NB4 (cell line): ENCODE measurements around the gene DUOXA2.

ENCODE experiments used
- DNase-seq: peaks from one replicate; pipeline ENCODE4 v3.0.0; 2010; ENCODE audit warnings: low read depth
- H3K4me3 ChIP-seq: one replicate; pipeline ENCODE4 v1.5.1; 2011; ENCODE audit warnings: mild to moderate bottlenecking, low read depth, low read length, moderate library complexity
- MYC ChIP-seq: IDR thresholded peaks from 2 replicates; pipeline ENCODE4 v1.6.1; 2011; ENCODE audit warnings: low read depth, low read length
- POLR2A ChIP-seq: IDR thresholded peaks from 2 replicates; pipeline ENCODE4 v1.6.1; 2011; ENCODE audit warnings: mild to moderate bottlenecking; ENCODE audit not compliant: insufficient read length; ENCODE audit errors: extremely low read depth
- TF ChIP-seq, protein P1 (sequence below): IDR thresholded peaks from one replicate; pipeline ENCODE4 v1.5.1; 2012; ENCODE audit warnings: low read depth, low read length
- TF ChIP-seq, protein P2 (sequence below): IDR thresholded peaks from 2 replicates; pipeline ENCODE4 v1.6.1; 2011; ENCODE audit warnings: low read depth, low read length

The DUOXA2 gene

DNA sequence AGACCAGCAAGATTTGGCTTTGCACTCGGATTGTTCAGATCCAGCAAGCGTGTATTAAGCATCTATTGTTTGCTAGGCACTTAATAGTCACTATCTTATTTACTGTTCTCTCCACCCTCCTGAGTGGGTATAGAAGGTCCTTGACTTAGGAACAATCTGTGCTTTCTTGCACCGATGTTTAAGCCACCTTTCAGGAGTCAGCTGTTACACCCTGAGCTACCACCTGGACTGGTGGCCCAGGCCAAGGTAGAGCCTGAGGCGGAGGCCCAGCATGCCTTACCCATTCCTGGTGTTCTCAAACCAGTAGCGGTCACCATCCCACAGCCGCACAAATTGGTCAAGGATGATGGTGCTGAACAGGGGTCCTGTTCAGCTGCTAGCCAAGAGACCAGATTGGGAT lies 25.6 kb downstream of the DUOXA2 start:
- no peak for DNase-seq
- H3K4me3 ChIP-seq: no peak overlapping the region
- no peak for TF ChIP-seq MYC
- TF ChIP-seq, protein P1, sequence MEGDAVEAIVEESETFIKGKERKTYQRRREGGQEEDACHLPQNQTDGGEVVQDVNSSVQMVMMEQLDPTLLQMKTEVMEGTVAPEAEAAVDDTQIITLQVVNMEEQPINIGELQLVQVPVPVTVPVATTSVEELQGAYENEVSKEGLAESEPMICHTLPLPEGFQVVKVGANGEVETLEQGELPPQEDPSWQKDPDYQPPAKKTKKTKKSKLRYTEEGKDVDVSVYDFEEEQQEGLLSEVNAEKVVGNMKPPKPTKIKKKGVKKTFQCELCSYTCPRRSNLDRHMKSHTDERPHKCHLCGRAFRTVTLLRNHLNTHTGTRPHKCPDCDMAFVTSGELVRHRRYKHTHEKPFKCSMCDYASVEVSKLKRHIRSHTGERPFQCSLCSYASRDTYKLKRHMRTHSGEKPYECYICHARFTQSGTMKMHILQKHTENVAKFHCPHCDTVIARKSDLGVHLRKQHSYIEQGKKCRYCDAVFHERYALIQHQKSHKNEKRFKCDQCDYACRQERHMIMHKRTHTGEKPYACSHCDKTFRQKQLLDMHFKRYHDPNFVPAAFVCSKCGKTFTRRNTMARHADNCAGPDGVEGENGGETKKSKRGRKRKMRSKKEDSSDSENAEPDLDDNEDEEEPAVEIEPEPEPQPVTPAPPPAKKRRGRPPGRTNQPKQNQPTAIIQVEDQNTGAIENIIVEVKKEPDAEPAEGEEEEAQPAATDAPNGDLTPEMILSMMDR: no peak
- TF ChIP-seq POLR2A: no peak
- TF ChIP-seq, protein P2, sequence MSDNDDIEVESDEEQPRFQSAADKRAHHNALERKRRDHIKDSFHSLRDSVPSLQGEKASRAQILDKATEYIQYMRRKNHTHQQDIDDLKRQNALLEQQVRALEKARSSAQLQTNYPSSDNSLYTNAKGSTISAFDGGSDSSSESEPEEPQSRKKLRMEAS: no peak

DNA sequence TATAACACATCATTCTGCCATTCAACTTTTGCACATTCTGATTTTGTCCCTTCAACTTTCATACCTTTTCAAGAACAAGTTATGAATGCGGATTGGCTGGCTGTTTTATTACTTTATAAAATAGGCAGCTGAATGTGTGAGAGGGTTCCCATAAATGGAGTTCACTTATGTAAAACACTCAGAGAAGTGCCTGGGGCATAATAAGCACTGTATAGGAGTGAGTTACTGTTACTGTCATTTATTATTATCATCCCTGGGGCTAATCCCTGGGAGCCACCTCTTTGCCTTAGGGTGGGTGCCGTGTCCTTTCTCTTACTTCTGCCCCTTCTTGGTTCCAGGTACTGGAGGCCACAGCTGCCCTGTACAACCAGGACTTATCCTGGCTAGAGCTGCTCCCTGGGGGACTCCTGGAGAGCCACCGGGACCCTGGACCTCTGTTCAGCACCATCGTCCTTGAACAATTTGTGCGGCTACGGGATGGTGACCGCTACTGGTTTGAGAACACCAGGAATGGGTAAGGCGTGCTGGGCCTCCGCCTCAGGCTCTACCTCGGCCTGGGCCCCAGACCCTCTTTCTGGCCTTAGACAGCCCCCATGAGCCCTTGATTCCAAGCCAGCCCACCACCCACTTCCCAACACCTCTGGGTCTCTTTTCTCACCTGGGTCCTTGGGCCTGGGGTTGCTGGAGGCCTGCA lies 26.6 kb downstream of the DUOXA2 start:
- TF ChIP-seq, protein P1: no peak
- TF ChIP-seq MYC (no peak), POLR2A (no peak)
- TF ChIP-seq, protein P2: no peak
- no peak for DNase-seq
- H3K4me3 ChIP-seq: no peak overlapping the region

DNA sequence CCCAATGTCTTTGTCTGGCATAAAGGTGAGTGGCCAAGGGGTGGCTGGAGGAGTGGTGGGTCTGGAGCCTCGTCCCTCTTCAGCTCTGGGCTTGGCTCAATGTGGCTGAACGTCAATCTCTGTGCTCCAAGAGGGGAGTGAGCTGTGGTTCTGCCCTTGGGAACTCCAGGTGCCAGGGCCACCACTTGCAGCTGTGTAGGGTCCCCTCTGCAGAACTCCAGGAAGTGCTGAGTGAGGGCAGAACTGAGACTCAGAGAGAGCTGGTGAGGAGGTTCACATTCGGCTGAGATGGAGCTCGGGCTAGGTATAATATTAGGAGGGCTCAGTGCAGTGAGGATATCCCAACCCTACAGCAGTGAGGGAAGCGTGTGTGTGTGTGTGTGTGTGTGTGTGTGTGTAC lies 27.3 kb downstream of the DUOXA2 start:
- DNase-seq: no peak
- no peak overlapping the region for H3K4me3 ChIP-seq
- TF ChIP-seq MYC: no peak
- no peak for TF ChIP-seq POLR2A
- TF ChIP-seq, protein P1: no peak
- TF ChIP-seq, protein P2: no peak

DNA sequence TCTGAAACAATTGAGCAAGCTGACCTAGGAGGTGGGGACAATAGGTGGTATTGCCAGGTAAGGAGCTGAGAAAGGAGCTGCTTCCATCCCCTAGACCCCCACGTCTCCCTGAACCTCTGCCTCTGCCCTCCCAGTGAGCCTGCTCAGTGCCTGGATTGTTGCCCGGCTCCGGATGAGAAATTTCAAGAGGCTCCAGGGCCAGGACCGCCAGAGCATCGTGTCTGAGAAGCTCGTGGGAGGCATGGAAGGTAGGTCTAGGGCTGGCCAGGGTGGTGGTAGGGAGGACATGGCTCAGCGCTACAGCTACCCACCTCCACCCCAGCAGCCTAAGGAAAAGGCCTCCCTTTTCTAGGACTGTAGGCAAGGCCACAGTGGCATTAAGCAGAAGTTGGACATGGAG lies 28.9 kb downstream of the DUOXA2 start:
- no peak for TF ChIP-seq POLR2A
- TF ChIP-seq, protein P1: no peak
- TF ChIP-seq MYC: no peak
- TF ChIP-seq, protein P2: no peak
- H3K4me3 ChIP-seq: no peak overlapping the region
- no peak for DNase-seq

DNA sequence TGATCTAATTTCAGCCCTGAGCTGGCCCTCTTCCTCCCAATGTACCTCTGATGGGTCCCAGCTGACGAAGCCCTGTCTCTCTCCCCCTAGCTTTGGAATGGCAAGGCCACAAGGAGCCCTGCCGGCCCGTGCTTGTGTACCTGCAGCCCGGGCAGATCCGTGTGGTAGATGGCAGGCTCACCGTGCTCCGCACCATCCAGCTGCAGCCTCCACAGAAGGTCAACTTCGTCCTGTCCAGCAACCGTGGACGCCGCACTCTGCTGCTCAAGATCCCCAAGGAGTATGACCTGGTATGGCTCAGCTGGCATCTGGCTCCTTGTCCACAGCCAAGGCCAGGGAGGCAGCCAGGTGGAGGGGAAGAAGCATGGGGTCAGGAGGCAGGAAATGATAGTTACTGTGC lies 29.8 kb downstream of the DUOXA2 start:
- TF ChIP-seq POLR2A (no peak), MYC (no peak)
- TF ChIP-seq, protein P2: no peak
- TF ChIP-seq, protein P1: no peak
- no peak overlapping the region for H3K4me3 ChIP-seq
- DNase-seq: no peak

DNA sequence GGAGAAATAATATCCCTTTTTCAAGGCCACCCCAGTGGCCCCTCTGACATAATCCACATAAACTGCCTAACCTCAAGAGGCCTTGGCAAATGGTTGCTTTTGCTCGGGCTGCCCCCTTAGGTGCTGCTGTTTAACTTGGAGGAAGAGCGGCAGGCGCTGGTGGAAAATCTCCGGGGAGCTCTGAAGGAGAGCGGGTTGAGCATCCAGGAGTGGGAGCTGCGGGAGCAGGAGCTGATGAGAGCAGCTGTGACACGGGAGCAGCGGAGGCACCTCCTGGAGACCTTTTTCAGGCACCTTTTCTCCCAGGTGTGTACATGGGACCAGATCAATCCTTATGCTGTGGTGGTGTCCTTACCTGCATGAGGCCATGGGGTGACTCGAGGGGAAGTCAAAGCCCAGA lies 30.6 kb downstream of the DUOXA2 start:
- TF ChIP-seq, protein P2: no peak
- TF ChIP-seq POLR2A (no peak), MYC (no peak)
- TF ChIP-seq, protein P1: no peak
- no peak overlapping the region for H3K4me3 ChIP-seq
- DNase-seq: no peak
